HepG2 (cell line): ENCODE results near the gene ELOVL6. TPM values are rescaled to one million over a fixed set of nuclear protein-coding genes. Genes with fewer than 3 reads are reported as not detected.
A peak's percentile ranks its signal among the peaks of the same experiment; 100 is the strongest.

Experiments used
- HCFC1 ChIP-seq: fragments of 150-350 bp; IDR thresholded peaks from 2 replicates; pipeline ENCODE4 v1.6.1; 2014; ENCODE audit warnings: low read depth, low read length
- KDM6A ChIP-seq: IDR thresholded peaks from 2 replicates; pipeline ENCODE4 v1.6.1; 2016; ENCODE audit warnings: low read depth
- MLLT10 ChIP-seq: sonication (generic); formaldehyde crosslinking; IDR thresholded peaks from 2 replicates; pipeline ENCODE4 v1.4.0; 2020; ENCODE audit warnings: missing genetic modification reagents
- NPAS2 ChIP-seq: sonication (generic); formaldehyde crosslinking; IDR thresholded peaks from 2 replicates; pipeline ENCODE4 v1.8.0; 2022; ENCODE audit warnings: mild to moderate bottlenecking, missing genetic modification reagents, borderline replicate concordance
- PAX8 ChIP-seq: sonication (generic); formaldehyde crosslinking; IDR thresholded peaks from 2 replicates; pipeline ENCODE4 v1.8.0; 2022; ENCODE audit warnings: mild to moderate bottlenecking, missing genetic modification reagents, borderline replicate concordance
- TCF7L2 ChIP-seq: IDR thresholded peaks from 2 replicates; pipeline ENCODE4 v1.6.1; 2011; ENCODE audit warnings: mild to moderate bottlenecking, low read depth, low read length, moderate library complexity
- U2AF2 ChIP-seq: fragments of 200-400 bp; formaldehyde crosslinking; IDR thresholded peaks from 2 replicates; pipeline ENCODE4 v1.6.1; 2017; ENCODE audit warnings: low read depth, mild to moderate bottlenecking, low read length
- ZC3H13 ChIP-seq: sonication (generic); formaldehyde crosslinking; IDR thresholded peaks from 2 replicates; pipeline ENCODE4 v1.8.1; 2023; ENCODE audit warnings: mild to moderate bottlenecking, missing genetic modification reagents, moderate library complexity
- ZIK1 ChIP-seq: sonication (generic); formaldehyde crosslinking; IDR thresholded peaks from 2 replicates; pipeline ENCODE4 v1.5.0; 2020; ENCODE audit warnings: mild to moderate bottlenecking, low read depth, missing genetic modification reagents, borderline replicate concordance
- ZNF260 ChIP-seq: sonication (generic); formaldehyde crosslinking; IDR thresholded peaks from 2 replicates; pipeline ENCODE4 v1.4.0; 2020; ENCODE audit warnings: missing genetic modification reagents, low read depth, mild to moderate bottlenecking, borderline replicate concordance
- ZNF598 ChIP-seq: sonication (generic); formaldehyde crosslinking; IDR thresholded peaks from 2 replicates; pipeline ENCODE4 v1.5.1; 2020; ENCODE audit warnings: mild to moderate bottlenecking, missing genetic modification reagents, borderline replicate concordance
- ZSCAN29 ChIP-seq: sonication (generic); formaldehyde crosslinking; conservative IDR thresholded peaks from 2 replicates; pipeline ENCODE4 v1.4.0; 2020; ENCODE audit warnings: mild to moderate bottlenecking, missing genetic modification reagents
- polyA plus RNA-seq, 8 experiments: library from polyadenylated mRNA; depleted of rRNA in 3 of 8; stranded (reverse) in 7 of 8; unstranded in 1 of 8; fragments of >200 nt; fragmentation: Illumina TruSeq in 4 of 8; extraction: Trizol in 4 of 8; gene quantifications; 2 replicates each; pipeline versions ENCODE4 v1.2.1 to v1.2.3, GENCODE V29; 2011 to 2016; ENCODE audit warnings: low read depth in 4 of 8, missing spikeins in 1 of 8, mixed read lengths in 1 of 8; ENCODE audit not compliant: insufficient read depth in 1 of 8
- total RNA-seq, 5 experiments: library from RNA; depleted of rRNA; stranded (reverse); fragments of >200 nt; fragmentation: Illumina TruSeq; extraction: Trizol; gene quantifications; 2 replicates each; pipeline ENCODE4 v1.2.3, GENCODE V29; 2016; ENCODE audit warnings: low read depth in 1 of 5
- TF ChIP-seq, protein P1 (sequence below): sonication (generic); formaldehyde crosslinking; IDR thresholded peaks from 2 replicates; pipeline ENCODE4 v1.4.0; 2020; ENCODE audit warnings: missing genetic modification reagents, borderline replicate concordance
- TF ChIP-seq, protein P2 (sequence below): sonication (generic); formaldehyde crosslinking; IDR thresholded peaks from 2 replicates; pipeline ENCODE4 v1.4.0; 2020; ENCODE audit warnings: missing genetic modification reagents, mild to moderate bottlenecking, borderline replicate concordance
- TF ChIP-seq, protein P3 (sequence below): sonication (generic); formaldehyde crosslinking; IDR thresholded peaks from 2 replicates; pipeline ENCODE4 v1.8.0; 2022; ENCODE audit warnings: mild to moderate bottlenecking, missing genetic modification reagents, moderate library complexity
- TF ChIP-seq, protein P4 (sequence below): conservative IDR thresholded peaks from 2 replicates; pipeline ENCODE4 v1.6.1; 2018; ENCODE audit warnings: missing genetic modification reagents
- TF ChIP-seq, protein P5 (sequence below): sonication (generic); formaldehyde crosslinking; IDR thresholded peaks from 2 replicates; pipeline ENCODE4 v1.4.0; 2020; ENCODE audit warnings: mild to moderate bottlenecking, missing genetic modification reagents

Gene ELOVL6
- total and polyA plus RNA-seq, 2 of the 13 experiments (the other 11 are each of a cell fraction or from before 2014, with no cell fraction given): 14.1 to 23.2 TPM

DNA sequence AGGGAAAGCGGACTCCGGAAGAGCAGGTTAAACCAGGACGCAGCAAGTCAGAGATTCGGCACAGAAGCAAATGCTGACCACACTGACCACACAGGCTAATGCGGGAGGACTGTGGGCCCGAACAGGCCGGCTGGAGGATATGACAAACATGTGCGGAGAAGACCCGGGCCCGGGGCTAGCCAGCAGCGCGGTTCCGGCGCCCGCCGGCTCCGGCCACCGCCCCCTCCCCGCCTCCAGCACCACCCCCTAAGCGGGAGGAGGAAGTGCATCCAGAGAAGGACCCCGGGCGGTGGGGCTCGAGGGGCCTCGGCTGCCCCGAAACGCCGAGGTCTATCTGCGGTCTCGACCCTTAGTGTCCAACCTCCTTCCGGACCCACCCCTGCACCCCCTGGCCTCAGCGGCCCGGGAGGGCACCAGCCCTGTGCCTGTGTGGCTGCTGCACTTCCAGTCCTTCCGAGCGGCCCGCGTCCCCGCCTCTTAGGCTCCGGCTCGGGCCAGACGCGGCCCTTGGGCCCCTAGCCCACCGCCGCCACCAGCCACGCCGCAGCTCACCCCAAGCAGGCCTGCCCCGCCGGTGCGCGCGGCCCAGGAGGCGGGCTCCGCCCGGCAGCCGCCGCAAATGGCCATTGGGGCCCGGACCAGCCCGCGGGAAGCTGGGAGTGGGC lies 2.1 kb downstream of the ELOVL6 start (continued):
- TF ChIP-seq, protein P1, sequence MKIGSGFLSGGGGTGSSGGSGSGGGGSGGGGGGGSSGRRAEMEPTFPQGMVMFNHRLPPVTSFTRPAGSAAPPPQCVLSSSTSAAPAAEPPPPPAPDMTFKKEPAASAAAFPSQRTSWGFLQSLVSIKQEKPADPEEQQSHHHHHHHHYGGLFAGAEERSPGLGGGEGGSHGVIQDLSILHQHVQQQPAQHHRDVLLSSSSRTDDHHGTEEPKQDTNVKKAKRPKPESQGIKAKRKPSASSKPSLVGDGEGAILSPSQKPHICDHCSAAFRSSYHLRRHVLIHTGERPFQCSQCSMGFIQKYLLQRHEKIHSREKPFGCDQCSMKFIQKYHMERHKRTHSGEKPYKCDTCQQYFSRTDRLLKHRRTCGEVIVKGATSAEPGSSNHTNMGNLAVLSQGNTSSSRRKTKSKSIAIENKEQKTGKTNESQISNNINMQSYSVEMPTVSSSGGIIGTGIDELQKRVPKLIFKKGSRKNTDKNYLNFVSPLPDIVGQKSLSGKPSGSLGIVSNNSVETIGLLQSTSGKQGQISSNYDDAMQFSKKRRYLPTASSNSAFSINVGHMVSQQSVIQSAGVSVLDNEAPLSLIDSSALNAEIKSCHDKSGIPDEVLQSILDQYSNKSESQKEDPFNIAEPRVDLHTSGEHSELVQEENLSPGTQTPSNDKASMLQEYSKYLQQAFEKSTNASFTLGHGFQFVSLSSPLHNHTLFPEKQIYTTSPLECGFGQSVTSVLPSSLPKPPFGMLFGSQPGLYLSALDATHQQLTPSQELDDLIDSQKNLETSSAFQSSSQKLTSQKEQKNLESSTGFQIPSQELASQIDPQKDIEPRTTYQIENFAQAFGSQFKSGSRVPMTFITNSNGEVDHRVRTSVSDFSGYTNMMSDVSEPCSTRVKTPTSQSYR: no peak
- TF ChIP-seq U2AF2 (no peak), PAX8 (CRISPR knock-in tag) (peak; percentile 95; the same call in 1 of the 2 replicates), ZNF260 (no peak), HCFC1 (no peak), MLLT10 (CRISPR knock-in tag) (no peak), ZIK1 (CRISPR knock-in tag) (no peak), NPAS2 (CRISPR knock-in tag) (no peak), ZC3H13 (CRISPR knock-in tag) (0 out of 2 replicates have a peak, but pooled peaks have one; percentile 7), ZSCAN29 (CRISPR knock-in tag) (no peak), ZNF598 (CRISPR knock-in tag) (no peak; the same call in 1 of the 2 replicates), KDM6A (CRISPR knock-in tag) (no peak), TCF7L2 (no peak)
- TF ChIP-seq, protein P2, sequence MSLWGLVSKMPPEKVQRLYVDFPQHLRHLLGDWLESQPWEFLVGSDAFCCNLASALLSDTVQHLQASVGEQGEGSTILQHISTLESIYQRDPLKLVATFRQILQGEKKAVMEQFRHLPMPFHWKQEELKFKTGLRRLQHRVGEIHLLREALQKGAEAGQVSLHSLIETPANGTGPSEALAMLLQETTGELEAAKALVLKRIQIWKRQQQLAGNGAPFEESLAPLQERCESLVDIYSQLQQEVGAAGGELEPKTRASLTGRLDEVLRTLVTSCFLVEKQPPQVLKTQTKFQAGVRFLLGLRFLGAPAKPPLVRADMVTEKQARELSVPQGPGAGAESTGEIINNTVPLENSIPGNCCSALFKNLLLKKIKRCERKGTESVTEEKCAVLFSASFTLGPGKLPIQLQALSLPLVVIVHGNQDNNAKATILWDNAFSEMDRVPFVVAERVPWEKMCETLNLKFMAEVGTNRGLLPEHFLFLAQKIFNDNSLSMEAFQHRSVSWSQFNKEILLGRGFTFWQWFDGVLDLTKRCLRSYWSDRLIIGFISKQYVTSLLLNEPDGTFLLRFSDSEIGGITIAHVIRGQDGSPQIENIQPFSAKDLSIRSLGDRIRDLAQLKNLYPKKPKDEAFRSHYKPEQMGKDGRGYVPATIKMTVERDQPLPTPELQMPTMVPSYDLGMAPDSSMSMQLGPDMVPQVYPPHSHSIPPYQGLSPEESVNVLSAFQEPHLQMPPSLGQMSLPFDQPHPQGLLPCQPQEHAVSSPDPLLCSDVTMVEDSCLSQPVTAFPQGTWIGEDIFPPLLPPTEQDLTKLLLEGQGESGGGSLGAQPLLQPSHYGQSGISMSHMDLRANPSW (CRISPR knock-in tag): no peak
- TF ChIP-seq, protein P3, sequence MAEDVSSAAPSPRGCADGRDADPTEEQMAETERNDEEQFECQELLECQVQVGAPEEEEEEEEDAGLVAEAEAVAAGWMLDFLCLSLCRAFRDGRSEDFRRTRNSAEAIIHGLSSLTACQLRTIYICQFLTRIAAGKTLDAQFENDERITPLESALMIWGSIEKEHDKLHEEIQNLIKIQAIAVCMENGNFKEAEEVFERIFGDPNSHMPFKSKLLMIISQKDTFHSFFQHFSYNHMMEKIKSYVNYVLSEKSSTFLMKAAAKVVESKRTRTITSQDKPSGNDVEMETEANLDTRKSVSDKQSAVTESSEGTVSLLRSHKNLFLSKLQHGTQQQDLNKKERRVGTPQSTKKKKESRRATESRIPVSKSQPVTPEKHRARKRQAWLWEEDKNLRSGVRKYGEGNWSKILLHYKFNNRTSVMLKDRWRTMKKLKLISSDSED (CRISPR knock-in tag): no peak
- TF ChIP-seq, protein P4, sequence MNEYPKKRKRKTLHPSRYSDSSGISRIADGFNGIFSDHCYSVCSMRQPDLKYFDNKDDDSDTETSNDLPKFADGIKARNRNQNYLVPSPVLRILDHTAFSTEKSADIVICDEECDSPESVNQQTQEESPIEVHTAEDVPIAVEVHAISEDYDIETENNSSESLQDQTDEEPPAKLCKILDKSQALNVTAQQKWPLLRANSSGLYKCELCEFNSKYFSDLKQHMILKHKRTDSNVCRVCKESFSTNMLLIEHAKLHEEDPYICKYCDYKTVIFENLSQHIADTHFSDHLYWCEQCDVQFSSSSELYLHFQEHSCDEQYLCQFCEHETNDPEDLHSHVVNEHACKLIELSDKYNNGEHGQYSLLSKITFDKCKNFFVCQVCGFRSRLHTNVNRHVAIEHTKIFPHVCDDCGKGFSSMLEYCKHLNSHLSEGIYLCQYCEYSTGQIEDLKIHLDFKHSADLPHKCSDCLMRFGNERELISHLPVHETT: no peak
- TF ChIP-seq, protein P5, sequence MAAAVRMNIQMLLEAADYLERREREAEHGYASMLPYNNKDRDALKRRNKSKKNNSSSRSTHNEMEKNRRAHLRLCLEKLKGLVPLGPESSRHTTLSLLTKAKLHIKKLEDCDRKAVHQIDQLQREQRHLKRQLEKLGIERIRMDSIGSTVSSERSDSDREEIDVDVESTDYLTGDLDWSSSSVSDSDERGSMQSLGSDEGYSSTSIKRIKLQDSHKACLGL: peak; percentile 87
